Central memory CD8-positive, alpha-beta T cell (primary cell): ENCODE data around the gene RGS17.
"Not testable (repeated sequence)": the region's sequence is repeated elsewhere in the genome, so short reads cannot be mapped to it uniquely, and the experiment has no call there.

Source experiments
- ATAC-seq: fragments of 150-1000 bp; cut with Tn5 transposase; replicated peaks from 2 replicates; pipeline ENCODE4 v1.10.0; 2022; ENCODE audit warnings: mild to moderate bottlenecking, moderate FRiP score, moderate number of reproducible peaks; ENCODE audit not compliant: poor library complexity, severe bottlenecking; ENCODE audit errors: extremely low read depth
- DNase-seq, 2 donors: peaks; one replicate each; pipeline ENCODE4 v3.0.0; 2021; ENCODE audit warnings: low spot score in 2 of 2
- H3K27ac Mint-ChIP-seq: one replicate; pipeline ENCODE4 v1.8.0; 2022; ENCODE audit warnings: low read depth, mild to moderate bottlenecking, moderate library complexity, mixed read lengths
- H3K27me3 Mint-ChIP-seq: one replicate; pipeline ENCODE4 v1.8.0; 2022; ENCODE audit warnings: mixed read lengths
- H3K36me3 Mint-ChIP-seq: one replicate; pipeline ENCODE4 v1.8.0; 2022; ENCODE audit warnings: mild to moderate bottlenecking, moderate library complexity, mixed read lengths; ENCODE audit not compliant: insufficient read depth
- H3K4me1 Mint-ChIP-seq: one replicate; pipeline ENCODE4 v1.8.0; 2022; ENCODE audit warnings: mixed read lengths
- H3K4me3 Mint-ChIP-seq: one replicate; pipeline ENCODE4 v1.8.0; 2022; ENCODE audit warnings: mild to moderate bottlenecking, moderate library complexity, mixed read lengths
- H3K9me3 Mint-ChIP-seq: one replicate; pipeline ENCODE4 v1.8.0; 2022; ENCODE audit warnings: mixed read lengths

The RGS17 gene

DNA sequence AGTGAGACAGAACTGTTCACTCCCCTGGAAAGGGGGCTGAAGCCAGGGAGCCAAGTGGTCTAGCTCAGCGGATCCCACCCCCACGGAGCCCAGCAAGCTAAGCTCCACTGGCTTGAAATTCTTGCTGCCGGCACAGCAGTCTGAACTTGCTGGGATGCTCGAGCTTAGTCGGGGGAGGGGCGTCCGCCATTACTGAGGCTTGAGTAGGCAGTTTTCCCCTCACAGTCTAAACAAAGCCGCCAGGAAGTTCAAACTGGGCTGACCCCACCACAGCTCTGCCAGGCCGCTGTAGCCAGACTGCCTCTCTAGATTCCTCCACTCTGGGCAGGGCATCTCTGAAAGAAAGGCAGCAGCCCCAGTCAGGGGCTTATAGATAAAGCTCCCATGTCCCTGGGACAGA is 20.0 kb downstream of the RGS17 start:
- not testable (repeated sequence) for H3K4me3 Mint-ChIP-seq, DNase-seq, H3K36me3 Mint-ChIP-seq, ATAC-seq, H3K27ac Mint-ChIP-seq, H3K4me1 Mint-ChIP-seq
- peaks cover 28% of the 10 kb centered on the region for H3K27me3 Mint-ChIP-seq
- peaks cover 18% of the 10 kb centered on the region for H3K9me3 Mint-ChIP-seq

DNA sequence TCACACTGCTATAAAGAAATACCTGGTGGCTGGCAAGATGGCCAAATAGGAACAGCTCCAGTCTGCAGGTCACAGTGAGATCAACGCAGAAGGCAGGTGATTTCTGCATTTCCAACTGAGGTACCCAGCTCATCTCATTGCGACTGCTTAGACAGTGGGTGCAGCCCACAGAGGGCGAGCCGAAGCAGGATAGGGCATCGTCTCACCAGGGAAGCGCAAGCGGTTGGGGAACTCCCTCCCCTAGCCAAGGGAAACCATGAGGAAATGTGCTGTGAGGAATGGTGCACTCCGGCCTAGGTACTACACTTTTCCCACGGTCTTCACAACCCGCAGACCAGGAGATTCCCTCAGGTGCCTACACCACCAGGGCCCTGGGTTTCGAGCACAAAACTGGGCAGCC is 20.5 kb downstream of the RGS17 start:
- H3K27me3 Mint-ChIP-seq, result peaks cover 28% of the 10 kb centered on the region
- H3K9me3 Mint-ChIP-seq, result peaks cover 18% of the 10 kb centered on the region
- not testable (repeated sequence) for H3K4me3 Mint-ChIP-seq

DNA sequence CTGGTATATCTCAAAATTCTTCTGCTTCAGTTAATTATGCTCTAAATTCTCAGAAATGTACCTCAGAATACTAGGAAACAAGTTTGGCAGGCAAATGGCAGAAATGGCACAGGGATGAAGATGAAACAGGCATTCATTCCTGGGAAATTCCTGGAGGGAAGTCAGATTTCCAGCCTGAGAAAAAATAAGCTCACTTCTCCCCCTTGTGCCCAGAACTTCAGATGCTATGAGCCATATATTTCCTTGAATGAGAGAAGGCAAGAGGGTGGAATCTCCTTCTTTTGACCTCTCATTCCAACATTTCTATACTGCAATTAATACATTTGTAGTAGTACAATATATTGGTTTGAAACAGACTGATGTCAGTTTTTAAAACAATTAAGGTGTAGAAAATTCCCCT is 22.8 kb downstream of the RGS17 start:
- Mint-ChIP-seq H3K4me3 (no peak overlapping the region), H3K36me3 (no peaks in the 10 kb centered on the region), H3K27ac (no peak overlapping the region), H3K27me3 (peaks cover 27% of the 10 kb centered on the region), H3K4me1 (no peaks in the 10 kb centered on the region), H3K9me3 (peaks cover 12% of the 10 kb centered on the region)
- ATAC-seq, result no peak
- no peak for DNase-seq

More for the DNA sequence above, 20.5 kb downstream of the RGS17 start:
- not testable (repeated sequence) for DNase-seq, H3K4me1 Mint-ChIP-seq, H3K27ac Mint-ChIP-seq, ATAC-seq, H3K36me3 Mint-ChIP-seq

DNA sequence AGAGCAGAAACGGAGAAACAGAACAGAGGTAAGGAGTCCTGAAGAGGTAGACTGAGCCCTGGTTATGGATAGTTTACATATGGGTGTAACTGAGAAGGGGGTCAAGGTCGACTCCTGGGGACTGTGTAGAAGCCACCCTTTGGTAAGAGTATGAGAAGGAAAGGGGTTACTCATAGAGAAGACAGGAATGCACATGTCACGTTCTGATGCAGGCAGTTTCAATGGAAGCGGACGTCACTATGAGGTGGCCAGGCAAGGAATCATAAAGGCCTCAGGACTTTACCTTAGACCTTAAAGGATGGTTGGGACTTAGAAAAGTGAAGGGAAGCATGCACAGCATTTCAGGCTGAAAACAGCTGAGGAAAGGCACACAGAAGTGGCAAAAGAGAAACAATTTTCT is 25.1 kb downstream of the RGS17 start:
- no peak overlapping the region for H3K4me3 Mint-ChIP-seq
- no peak for ATAC-seq

DNA sequence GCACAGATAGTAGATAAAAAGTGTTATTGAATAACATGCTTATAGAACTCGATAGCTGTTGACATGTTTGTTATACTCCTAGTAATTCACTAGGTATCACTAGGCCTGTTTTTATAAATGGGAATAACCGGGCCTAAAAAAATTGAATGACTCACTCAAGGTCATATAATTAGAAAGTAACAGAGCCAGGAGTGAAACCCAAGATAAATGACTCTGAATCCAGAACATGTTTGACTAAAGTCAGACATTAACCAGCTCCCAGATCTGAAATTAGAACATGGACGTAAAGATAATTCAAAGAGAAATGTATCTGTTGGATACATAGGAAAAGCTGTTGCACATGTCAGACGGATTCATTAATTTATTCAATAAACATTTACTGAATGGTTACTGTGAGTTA is 26.9 kb downstream of the RGS17 start:
- H3K4me3 Mint-ChIP-seq, result no peak overlapping the region
- DNase-seq (no peak), ATAC-seq (no peak)
- no peaks in the 10 kb centered on the region for H3K9me3 Mint-ChIP-seq
- no peaks in the 10 kb centered on the region for H3K36me3 Mint-ChIP-seq
- H3K4me1 Mint-ChIP-seq, result no peaks in the 10 kb centered on the region
- H3K27ac Mint-ChIP-seq, result no peak overlapping the region
- peaks cover 9% of the 10 kb centered on the region for H3K27me3 Mint-ChIP-seq

More for the DNA sequence above, 25.1 kb downstream of the RGS17 start:
- no peak for DNase-seq
- Mint-ChIP-seq H3K27me3 (peaks cover 9% of the 10 kb centered on the region), H3K4me1 (no peaks in the 10 kb centered on the region), H3K36me3 (no peaks in the 10 kb centered on the region), H3K27ac (no peak overlapping the region), H3K9me3 (no peaks in the 10 kb centered on the region)

- Mint-ChIP-seq H3K4me1 (no peaks in the 10 kb centered on the region), H3K4me3 (no peak overlapping the region), H3K27me3 (peaks cover 9% of the 10 kb centered on the region), H3K27ac (no peak overlapping the region), H3K9me3 (no peaks in the 10 kb centered on the region), H3K36me3 (no peaks in the 10 kb centered on the region)
- ATAC-seq (no peak), DNase-seq (no peak)
These were observed 27.8 kb downstream of the RGS17 start for GRCh38 chr6:153103319-153103655.

DNA sequence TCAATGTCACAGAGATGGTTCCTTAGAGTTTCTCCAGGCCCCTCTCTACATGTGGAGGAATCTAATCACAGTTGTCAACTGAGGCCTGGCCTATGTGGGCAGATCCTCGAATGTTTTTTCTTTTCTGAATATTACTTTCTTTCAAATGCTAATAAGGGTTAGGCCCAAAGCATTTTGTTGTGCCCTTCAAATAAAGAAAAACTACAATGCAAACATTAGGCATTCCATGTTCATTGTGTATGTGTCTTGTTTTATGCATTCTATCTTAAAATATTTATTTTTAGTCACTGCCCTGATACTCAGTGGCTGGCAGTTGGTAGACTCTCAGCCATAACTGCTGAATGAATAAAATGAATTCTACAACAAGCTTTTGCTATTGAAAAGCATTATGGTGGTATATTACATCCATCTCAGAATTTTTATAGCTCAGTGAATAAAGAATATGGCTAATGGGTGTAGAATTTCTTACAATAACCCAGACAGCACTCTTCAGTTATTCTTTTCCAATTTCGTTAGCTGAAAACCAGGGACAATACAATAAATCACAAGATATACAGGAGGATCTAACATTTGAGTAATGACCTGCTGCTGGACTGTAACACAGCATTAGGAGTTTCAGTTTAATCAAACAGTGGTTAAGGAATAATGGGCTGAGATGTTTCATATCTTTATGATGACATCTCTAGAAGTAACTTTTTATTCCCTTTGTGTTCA is 28.3 kb downstream of the RGS17 start:
- Mint-ChIP-seq H3K9me3 (no peaks in the 10 kb centered on the region), H3K27me3 (peaks cover 9% of the 10 kb centered on the region), H3K36me3 (no peaks in the 10 kb centered on the region), H3K27ac (no peak overlapping the region), H3K4me3 (no peak overlapping the region), H3K4me1 (no peaks in the 10 kb centered on the region)
- DNase-seq (no peak), ATAC-seq (no peak)

DNA sequence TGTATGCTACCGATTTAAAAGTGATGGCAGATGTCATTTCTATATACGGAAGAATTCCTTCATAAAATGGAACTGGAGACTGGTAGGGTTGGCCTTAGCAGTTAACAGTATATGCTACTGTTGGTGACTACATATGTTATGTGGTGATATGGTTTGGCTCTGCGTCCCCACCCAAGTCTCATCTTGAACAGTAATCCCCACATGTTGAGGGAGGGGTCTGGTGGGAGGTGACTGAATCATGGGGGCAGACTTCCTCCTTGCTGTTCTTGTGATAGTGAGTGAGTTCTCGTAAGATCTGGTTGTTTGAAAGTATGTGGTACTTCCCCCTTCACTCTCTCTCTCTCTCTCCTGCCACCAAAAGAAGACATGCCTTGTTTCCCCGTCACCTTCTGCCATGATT is 29.6 kb downstream of the RGS17 start:
- no peaks in the 10 kb centered on the region for H3K9me3 Mint-ChIP-seq
- H3K36me3 Mint-ChIP-seq, result no peaks in the 10 kb centered on the region
- no peak for DNase-seq
- peaks cover 9% of the 10 kb centered on the region for H3K27me3 Mint-ChIP-seq
- H3K4me1 Mint-ChIP-seq, result no peaks in the 10 kb centered on the region
- H3K27ac Mint-ChIP-seq, result no peak overlapping the region
- no peak overlapping the region for H3K4me3 Mint-ChIP-seq
- no peak for ATAC-seq

DNA sequence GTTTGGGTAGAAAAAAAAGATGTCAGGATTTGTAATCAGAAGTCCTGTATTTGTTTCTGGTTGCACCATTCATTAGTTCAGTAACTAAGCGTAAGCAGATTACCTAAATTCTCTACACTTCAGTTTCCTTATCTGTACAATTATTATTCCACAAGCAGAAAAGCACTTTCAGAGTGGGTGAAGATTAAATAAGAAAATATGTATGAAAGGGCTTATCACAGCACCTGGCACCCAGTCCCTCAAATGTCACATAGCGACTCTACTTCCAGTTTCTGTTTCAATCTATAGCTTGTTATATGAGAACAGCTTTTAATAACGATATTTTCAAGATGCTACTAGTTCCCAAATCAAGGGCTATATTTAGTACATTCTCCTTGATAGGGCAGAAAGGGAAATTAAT is 31.4 kb downstream of the RGS17 start:
- DNase-seq (no peak), ATAC-seq (no peak)
- Mint-ChIP-seq H3K36me3 (no peaks in the 10 kb centered on the region), H3K4me3 (peak overlapping the region; percentile 10), H3K9me3 (no peaks in the 10 kb centered on the region), H3K4me1 (no peaks in the 10 kb centered on the region), H3K27ac (no peak overlapping the region), H3K27me3 (peaks cover 5% of the 10 kb centered on the region)

DNA sequence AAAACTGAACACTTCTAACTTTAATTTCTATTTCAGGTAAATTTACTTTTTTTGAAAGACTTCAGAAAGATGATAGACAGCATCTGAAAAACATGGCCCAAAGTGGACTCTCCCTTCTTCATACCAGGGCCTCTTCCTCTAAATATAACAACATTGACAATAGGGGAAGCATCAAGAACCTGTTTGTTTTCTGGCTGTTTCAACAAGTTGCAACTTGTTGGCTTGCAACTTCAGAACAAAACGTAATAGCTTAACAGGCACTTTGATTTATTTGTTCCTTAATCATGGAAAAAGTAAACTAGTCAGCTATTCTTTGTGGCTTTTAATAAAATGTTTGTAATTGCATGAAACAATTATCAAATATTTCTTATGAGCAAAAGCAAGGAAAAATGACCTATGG is 34.3 kb downstream of the RGS17 start:
- no peak for ATAC-seq
- no peaks in the 10 kb centered on the region for H3K27me3 Mint-ChIP-seq

DNA sequence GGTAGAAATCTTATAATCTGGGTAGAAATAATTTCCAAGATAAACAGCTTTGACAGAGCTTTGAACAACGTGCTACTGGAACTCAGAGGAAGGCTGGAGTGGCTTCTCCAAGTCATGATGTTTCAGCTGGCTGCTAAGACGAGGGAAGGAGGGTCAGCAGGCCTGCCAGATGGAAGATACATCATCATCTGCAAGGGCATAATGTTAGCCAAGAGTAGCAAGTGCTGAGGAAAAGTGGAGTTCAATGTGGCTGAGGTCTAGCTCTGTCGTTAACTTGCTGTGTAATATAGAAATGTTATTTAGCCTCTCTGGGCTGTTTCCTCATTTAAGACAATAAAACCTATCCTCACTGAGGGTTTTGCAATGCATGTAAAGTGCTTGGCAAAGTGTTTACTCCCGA is 35.1 kb downstream of the RGS17 start:
- H3K27me3 Mint-ChIP-seq, result no peaks in the 10 kb centered on the region
- no peaks in the 10 kb centered on the region for H3K4me1 Mint-ChIP-seq
- no peaks in the 10 kb centered on the region for H3K36me3 Mint-ChIP-seq
- no peak overlapping the region for H3K27ac Mint-ChIP-seq
- DNase-seq, result no peak
- ATAC-seq, result no peak
- H3K9me3 Mint-ChIP-seq, result no peaks in the 10 kb centered on the region
- H3K4me3 Mint-ChIP-seq, result no peak overlapping the region

More for the DNA sequence above, 34.3 kb downstream of the RGS17 start:
- H3K4me3 Mint-ChIP-seq, result no peak overlapping the region
- no peak overlapping the region for H3K27ac Mint-ChIP-seq
- no peaks in the 10 kb centered on the region for H3K9me3 Mint-ChIP-seq
- no peaks in the 10 kb centered on the region for H3K36me3 Mint-ChIP-seq
- no peak for DNase-seq
- no peaks in the 10 kb centered on the region for H3K4me1 Mint-ChIP-seq

DNA sequence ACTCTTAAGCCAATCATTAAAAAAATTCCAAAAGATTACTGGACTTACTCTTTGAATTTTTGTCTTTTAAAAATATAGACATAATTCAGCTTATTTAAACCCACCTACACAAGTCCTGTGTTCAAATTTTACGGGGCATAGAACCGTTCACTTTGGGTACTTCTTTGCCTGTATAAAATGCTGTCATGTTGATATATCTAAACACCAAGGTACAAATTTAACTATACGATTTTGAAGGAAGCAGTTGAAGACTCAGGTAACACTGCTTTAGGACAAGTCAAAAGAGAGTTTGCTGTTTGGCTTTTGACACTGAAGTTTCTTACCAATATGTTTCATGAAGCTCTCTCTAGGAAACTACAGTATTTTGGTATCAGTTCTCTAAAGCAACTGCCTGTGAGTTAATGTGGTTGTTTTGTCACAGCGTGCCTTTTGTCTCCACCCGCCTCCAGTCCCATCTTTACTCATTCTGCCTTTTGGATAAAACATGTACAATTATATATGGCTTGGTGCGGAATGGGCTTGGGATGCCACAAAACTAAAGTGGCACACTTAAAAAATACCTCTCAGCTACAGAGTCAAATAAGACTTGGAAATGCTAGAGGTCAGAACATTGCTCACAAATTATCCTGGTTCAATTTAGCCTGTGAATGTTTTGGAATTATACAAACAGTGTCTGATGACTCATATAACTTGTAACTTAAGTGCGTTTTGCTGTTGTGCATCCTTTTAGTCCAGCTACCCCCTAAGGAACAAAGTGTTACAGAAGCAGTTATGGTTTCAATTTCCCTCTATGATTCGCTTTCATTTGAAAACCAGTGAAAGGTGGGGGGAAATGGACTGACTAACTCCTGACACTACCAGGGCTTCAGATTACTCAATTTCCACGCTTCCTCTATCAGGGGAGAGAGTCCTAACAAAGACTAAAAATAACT is 38.7 kb downstream of the RGS17 start:
- Mint-ChIP-seq H3K4me1 (no peaks in the 10 kb centered on the region), H3K9me3 (no peaks in the 10 kb centered on the region), H3K27ac (no peak overlapping the region), H3K36me3 (no peaks in the 10 kb centered on the region), H3K4me3 (no peak overlapping the region), H3K27me3 (no peaks in the 10 kb centered on the region)
- no peak for ATAC-seq
- DNase-seq, result no peak
